GM19467 (cell line): ENCODE results near the gene MOB3B.

ENCODE experiments used
- ATAC-seq: cut with Tn5 transposase; IDR thresholded peaks from one replicate; pipeline ENCODE4 v1.9.1; 2021; ENCODE audit warnings: mild to moderate bottlenecking, moderate library complexity; ENCODE audit not compliant: unreplicated experiment

MOB3B gene

GRCh38 chr9:27542508-27542907, 12.9 kb upstream of the MOB3B start:
- ATAC-seq, result no peak

- ATAC-seq, result no peak
These were observed 12.1 kb upstream of the MOB3B start for GRCh38 chr9:27541740-27542139.

- no peak for ATAC-seq
These were observed 10.9 kb upstream of the MOB3B start for GRCh38 chr9:27540502-27540901.

- no peak for ATAC-seq
These were observed 10.1 kb upstream of the MOB3B start for GRCh38 chr9:27539479-27540441.

GRCh38 chr9:27538647-27539046, 9.0 kb upstream of the MOB3B start:
- peak; percentile 45 for ATAC-seq

- ATAC-seq, result no peak
These were observed 8.1 kb upstream of the MOB3B start for GRCh38 chr9:27537756-27538155.

GRCh38 chr9:27537027-27537435, 7.4 kb upstream of the MOB3B start:
- ATAC-seq, result no peak

- no peak for ATAC-seq
These were observed 6.6 kb upstream of the MOB3B start for GRCh38 chr9:27536168-27536567.

GRCh38 chr9:27535701-27536118, 6.1 kb upstream of the MOB3B start:
- ATAC-seq, result no peak

GRCh38 chr9:27534658-27535209, 5.1 kb upstream of the MOB3B start:
- no peak for ATAC-seq

- no peak for ATAC-seq
These were observed 4.5 kb upstream of the MOB3B start for GRCh38 chr9:27534131-27534530.

- ATAC-seq, result no peak
These were observed 3.7 kb upstream of the MOB3B start for GRCh38 chr9:27533311-27533710.

- ATAC-seq, result no peak
These were observed 2.4 kb upstream of the MOB3B start for GRCh38 chr9:27532046-27532445.

- no peak for ATAC-seq
These were observed 1.5 kb upstream of the MOB3B start for GRCh38 chr9:27530915-27531755.

- ATAC-seq, result peak; percentile 39
These were observed 713 bp downstream of the MOB3B start for GRCh38 chr9:27528886-27529315.

- ATAC-seq, result peak; percentile 50
These were observed 1.3 kb downstream of the MOB3B start for GRCh38 chr9:27528076-27528885.

- ATAC-seq, result no peak
These were observed 1.9 kb downstream of the MOB3B start for GRCh38 chr9:27527702-27528075.

GRCh38 chr9:27524236-27524635, 5.4 kb downstream of the MOB3B start, which contains the start of gene IFNK:
Gene IFNK, plus strand, starts transcription at chr9:27524290. Its CDS starts 47 bp downstream, at chr9:27524337.
- ATAC-seq, result no peak

GRCh38 chr9:27523141-27523540, 6.5 kb downstream of the MOB3B start:
- ATAC-seq, result no peak

- no peak for ATAC-seq
These were observed 8.6 kb downstream of the MOB3B start for GRCh38 chr9:27520986-27521385.
